OCI-M2 (cell line): ENCODE data around the gene INPP5A.

Source experiments
- DNase-seq: peaks from one replicate; lab custom pipeline; 2025; ENCODE audit not compliant: unreplicated experiment; lab: John Stamatoyannopoulos, UW

INPP5A gene

DNA sequence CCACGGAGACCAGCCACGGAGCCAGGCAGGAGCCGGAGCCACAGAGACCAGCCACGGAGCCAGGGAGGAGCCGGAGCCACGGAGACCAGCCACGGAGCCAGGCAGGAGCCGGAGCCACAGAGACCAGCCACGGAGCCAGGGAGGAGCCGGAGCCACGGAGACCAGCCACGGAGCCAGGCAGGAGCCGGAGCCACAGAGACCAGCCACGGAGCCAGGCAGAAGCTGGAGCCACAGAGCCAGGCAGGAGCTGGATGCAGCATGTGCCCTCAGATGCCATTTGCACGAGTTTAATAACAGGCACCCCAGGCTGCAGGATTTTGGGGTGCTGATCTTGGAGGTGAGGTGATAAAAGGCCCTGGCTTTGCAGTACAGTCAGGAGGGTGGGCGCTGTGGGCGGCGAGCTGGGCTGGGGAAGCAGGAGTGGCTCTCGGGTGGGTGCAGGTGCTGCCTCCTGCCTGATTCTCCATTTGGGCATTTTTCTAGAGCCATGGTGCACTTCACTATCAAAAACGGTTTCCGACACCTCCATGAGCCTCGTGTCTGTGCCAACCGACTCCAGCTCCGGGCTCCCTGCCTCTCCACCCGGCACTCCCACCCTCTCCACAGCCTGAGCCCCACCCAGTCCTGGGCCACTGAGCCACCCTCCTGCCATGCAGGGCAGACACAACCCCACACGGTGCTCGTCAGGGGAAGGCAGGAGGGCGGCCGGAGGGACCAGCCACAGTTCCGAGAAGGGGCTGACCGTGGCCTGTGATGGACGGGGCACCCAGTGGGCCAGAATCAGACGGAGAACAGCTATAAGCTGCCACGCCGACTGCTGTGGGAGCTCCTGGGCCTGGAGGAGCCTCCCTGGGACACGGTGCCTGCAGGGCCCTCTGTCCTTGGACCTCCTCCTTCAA, 289.2 kb downstream of the INPP5A start:
- DNase-seq, result no peak

GRCh38 chr10:132827423-132827789, 289.8 kb downstream of the INPP5A start:
- no peak for DNase-seq

DNA sequence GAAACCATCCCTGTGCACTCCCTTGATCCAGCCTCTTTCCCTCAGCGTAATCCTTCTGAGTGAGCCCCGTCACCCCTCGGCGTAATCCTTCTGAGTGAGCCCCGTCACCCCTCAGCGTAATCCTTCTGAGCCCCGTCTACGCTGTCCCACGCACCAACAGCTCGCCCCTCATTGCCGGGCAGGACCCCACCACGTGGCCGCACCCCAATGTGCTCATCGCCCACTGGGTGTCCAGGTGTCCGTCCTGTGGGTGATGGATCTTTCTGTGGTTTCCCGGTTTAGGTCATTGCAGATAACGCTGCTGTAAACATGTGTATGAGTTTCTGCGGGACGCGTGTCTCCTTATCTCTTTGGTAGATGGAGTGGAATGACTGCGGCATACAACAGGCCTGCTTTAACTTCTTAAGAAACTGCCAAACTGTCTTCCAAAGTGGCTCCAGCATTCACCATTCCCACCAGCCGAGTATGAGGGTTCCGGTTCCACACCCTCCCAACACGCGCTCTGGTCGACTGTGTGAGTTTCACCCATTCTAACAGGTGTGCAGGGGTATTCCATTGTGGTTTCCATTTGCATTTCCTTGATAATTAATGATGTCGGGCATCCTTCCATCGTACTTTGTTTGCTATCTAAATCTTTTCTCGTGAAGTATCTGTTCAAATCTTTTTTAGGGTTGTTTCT, 290.4 kb downstream of the INPP5A start:
- no peak for DNase-seq

GRCh38 chr10:132828681-132829080, 291.1 kb downstream of the INPP5A start:
- no peak for DNase-seq

GRCh38 chr10:132829403-132829802, 291.8 kb downstream of the INPP5A start:
- DNase-seq, result no peak

- no peak for DNase-seq
Measured at GRCh38 chr10:132832186-132832969, 294.8 kb downstream of the INPP5A start.
